ENCODE results near the gene DDX23.

Gene DDX23

DNA sequence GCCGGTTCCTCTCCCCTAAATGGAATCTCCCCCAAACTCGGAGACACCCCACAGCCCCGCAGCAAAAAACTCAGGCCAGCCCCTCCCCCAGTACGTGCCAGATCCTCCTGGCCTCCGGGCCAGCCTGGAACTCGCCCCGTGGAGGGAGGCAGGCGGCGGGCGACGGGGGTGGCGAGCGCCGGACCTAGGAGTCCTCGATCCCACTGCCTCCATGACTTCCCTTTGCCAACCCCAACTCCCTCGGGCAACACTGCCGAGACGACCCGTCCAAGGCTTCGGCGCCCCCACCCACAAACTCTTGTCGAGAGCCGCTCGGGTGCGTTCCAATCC, 63.5 kb downstream of the DDX23 start:
- Mint-ChIP-seq H3K9me3 (no peaks in the 10 kb centered on the region), H3K4me3 (peak overlapping the region; percentile 80 to 85), H3K4me1 (peaks cover 7 to 14% of the 10 kb centered on the region in 2 donors), H3K27me3 (peaks cover 46 to 50% of the 10 kb centered on the region in 2 donors), H3K27ac (peak overlapping the region; percentile 70), H3K36me3 (no peaks in the 10 kb centered on the region)
- ATAC-seq (replicated peaks) (peak; percentile 10 to 20), DNase-seq (no peak)

DNA sequence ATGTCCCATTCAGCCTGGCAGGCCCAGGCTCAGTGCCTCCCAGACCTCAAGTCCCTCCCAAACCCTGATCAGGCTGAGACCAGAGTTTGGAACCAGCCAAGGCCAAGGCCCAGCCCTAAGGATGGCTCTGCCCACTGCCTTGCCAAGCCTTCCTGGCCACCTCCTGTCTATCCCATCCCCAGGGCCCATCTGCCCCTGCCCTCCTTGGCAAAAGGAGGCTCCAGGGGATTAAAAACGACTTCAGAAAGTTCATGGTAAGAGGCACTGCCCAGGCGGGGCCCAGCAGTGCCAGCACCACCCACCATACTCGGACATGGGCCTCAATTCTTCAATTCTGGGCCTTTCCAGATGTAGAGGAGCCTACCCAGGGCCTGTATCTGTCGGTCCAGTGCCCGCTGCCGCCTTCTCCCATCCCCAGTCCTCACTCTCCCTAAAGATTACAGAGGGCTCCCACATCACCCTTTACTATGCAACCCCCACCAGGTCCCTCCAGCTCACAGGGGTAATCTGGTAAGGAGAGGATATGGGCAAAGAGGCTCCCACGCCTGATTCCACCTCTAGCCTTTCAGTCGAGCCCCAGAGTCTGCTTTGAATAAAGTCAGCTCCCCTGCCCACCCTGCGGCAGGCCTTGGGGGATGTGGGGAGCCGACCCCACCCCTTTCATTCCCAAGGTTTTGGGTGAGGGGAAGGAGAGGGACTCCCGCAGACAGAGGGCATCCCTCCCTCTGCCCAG, 64.0 kb downstream of the DDX23 start:
- no peak overlapping the region for H3K27ac Mint-ChIP-seq
- H3K36me3 Mint-ChIP-seq, result no peaks in the 10 kb centered on the region
- H3K4me1 Mint-ChIP-seq, result peaks cover 7 to 14% of the 10 kb centered on the region in 2 donors
- H3K27me3 Mint-ChIP-seq, result peaks cover 46 to 50% of the 10 kb centered on the region in 2 donors
- no peak for DNase-seq
- peak overlapping the region; percentile 80 to 85 for H3K4me3 Mint-ChIP-seq
- ATAC-seq (replicated peaks), result peak in 1 of 2 donors; percentile 20
- H3K9me3 Mint-ChIP-seq, result no peaks in the 10 kb centered on the region

DNA sequence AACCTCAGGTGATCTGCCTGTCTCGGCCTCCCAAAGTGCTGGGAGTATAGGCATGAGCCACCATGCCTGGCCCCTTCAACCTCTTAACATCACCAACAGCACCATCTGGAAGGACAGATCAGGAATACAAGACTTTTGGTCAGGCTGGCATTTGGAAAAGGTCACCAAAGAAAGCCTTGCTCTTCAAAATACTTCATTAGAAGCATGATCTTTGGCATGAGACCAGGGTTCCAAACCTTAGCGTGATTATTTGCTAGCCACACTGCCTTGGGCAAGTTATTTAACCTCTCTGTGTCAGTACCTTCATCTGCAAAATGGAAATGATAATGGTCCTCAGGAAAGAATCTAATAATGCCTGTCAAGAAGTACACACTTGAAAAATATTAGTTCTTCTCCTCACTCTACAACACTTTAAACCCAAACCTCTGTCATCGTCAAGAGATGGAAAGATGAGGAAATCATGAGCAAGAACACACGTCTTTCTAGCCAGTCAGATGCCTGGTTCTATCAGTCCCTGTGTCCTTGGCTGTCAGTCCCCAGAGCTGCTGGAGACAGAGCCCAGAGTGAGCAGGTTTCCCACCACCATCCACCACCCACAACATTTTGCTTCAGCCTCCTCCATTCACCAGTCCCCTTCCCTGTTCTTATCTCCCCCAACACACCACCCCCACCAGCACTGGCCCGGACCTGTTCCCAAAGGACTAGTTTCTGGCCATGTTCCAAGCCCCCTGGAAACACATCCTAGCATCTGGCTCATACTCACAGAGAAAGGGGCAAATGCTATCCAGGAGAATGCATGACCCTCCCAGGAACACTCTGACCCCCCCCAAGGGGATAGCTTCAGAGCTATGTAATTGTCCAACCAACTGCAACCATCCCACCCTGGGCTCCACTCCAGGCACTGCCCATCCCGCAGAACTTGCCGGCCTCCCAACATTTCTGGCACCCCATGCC, 65.1 kb downstream of the DDX23 start:
- ATAC-seq (replicated peaks) (no peak), DNase-seq (no peak)
- Mint-ChIP-seq H3K36me3 (no peaks in the 10 kb centered on the region), H3K4me3 (no peak overlapping the region), H3K4me1 (peaks cover 7 to 14% of the 10 kb centered on the region in 2 donors), H3K27ac (no peak overlapping the region), H3K27me3 (peaks cover 46 to 50% of the 10 kb centered on the region in 2 donors), H3K9me3 (no peaks in the 10 kb centered on the region)

- DNase-seq, result no peak
- peaks cover 5 to 13% of the 10 kb centered on the region in 2 donors for H3K4me1 Mint-ChIP-seq
- no peak overlapping the region for H3K27ac Mint-ChIP-seq
- H3K27me3 Mint-ChIP-seq, result peaks cover 26 to 28% of the 10 kb centered on the region in 2 donors
- H3K36me3 Mint-ChIP-seq, result no peaks in the 10 kb centered on the region
- H3K4me3 Mint-ChIP-seq, result no peak overlapping the region
- no peaks in the 10 kb centered on the region for H3K9me3 Mint-ChIP-seq
- no peak for ATAC-seq (replicated peaks)
Observed at GRCh38 chr12:48783432-48783831, 68.5 kb downstream of the DDX23 start.

DNA sequence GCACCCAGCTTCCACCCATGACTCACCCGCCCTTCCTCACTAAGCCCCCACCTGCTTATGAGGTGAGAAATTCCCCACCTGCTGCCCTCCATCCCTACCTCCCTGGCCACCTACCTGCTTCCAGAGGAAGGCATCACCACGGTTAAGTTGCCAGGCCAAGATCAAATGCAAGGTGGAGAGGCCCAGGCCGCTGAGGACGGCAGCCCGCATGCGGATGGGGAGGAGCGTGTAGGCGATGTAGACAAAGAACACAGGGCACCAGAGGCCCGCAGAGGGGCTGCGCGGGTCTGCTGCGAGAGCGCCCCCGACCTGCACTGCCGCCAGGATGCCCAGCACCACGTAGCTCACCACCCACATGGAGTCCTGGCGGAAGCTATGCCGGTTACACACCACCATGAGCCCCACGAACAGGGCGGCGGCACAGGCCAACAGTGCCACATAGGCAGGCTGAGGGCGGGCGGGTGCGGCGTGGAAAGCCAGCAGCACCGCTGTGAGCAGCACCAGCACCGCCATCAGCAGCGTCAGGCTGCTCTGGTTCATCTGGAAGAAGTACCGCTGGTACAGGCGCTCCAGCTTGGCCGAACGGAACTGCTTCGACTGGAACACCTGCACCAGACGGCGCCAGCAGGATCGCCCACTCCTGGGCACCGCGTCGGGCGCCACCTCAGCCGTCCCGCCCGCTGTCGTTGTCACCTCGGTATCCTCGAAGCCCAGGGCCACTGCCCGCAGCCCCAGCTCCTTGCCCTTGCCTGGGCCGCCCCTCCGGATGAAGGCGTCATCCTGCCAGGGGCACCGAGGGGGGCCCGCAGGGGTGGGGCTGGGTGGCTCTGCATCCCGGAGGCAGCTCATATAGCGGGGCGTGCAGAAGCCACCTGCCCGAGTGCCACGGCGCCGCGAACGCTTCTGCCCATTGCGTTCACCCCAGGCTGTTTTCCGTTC, 69.2 kb downstream of the DDX23 start:
- no peak overlapping the region for H3K27ac Mint-ChIP-seq
- H3K9me3 Mint-ChIP-seq, result no peaks in the 10 kb centered on the region
- no peak for DNase-seq
- no peaks in the 10 kb centered on the region for H3K36me3 Mint-ChIP-seq
- peaks cover 5 to 10% of the 10 kb centered on the region in 2 donors for H3K4me1 Mint-ChIP-seq
- no peak overlapping the region for H3K4me3 Mint-ChIP-seq
- peaks cover 19 to 21% of the 10 kb centered on the region in 2 donors for H3K27me3 Mint-ChIP-seq
- ATAC-seq (replicated peaks), result no peak

DNA sequence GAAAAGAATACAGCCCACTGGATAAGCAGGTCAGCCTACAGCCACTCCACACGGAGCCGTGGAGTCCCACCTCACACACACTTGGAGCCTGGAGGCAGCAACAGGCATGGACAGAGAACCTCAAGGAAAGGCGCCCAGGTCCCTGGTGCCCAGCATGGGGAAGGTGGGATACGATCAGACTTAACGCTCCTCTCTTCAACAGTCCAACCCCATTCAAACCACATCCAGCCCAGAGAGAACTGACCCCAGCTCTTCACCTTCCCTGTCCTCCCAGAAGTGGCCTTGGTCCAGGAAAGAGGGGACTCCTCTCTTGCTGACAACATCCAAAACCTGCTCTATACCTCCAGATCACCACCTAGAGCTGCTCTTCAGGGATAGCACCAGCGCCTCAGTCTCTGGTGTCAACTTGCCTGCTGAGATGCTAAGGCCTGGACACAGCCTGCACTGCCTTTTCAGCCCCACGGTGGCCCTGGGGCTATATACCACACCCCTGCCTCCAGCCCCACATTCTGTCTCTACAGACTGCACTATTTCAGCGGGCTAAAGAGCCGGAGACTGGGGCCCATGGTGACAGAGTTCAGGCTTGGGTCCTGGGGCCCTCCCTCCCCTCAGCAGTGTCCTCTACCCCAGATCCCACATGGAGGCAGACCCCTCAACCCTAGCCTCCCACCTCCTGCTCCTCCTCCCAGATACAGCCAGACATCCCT, 70.1 kb downstream of the DDX23 start:
- no peaks in the 10 kb centered on the region for H3K36me3 Mint-ChIP-seq
- H3K4me3 Mint-ChIP-seq, result no peak overlapping the region
- H3K27me3 Mint-ChIP-seq, result peaks cover 11 to 13% of the 10 kb centered on the region in 2 donors
- no peaks in the 10 kb centered on the region for H3K9me3 Mint-ChIP-seq
- DNase-seq (no peak), ATAC-seq (replicated peaks) (no peak)
- H3K4me1 Mint-ChIP-seq, result peaks cover 5 to 10% of the 10 kb centered on the region in 2 donors
- no peak overlapping the region for H3K27ac Mint-ChIP-seq

DNA sequence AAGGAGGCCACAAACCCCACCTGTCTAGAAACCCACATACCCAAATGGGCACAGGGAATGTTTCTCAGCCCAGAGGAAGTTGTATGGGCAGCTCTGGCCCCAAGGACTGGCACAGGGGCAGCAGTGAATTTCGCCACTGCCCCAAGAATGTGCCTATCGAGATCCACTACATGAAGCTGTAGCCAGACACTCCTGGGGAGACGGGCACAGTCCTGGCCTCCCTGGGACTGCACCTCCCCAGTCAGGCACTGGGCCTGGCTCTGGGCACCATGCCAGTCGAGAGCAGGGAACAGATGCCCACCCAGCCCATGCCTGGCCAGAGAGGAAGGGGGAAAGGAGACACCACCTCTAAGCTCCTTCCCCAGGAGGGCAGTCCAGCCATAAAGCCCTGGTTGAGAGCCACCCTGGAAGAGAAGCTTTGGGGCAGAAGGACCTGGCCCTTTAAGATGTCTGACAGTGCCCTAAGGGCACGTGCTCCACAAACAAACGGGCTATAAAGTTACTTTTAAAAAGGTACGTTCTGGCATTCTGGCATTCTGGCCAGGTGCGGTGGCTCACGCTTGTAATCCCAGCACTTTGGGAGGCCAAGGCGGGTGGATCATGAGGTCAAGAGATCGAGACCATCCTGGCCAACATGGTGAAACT, 71.5 kb downstream of the DDX23 start:
- H3K36me3 Mint-ChIP-seq, result no peaks in the 10 kb centered on the region
- peaks cover 5 to 10% of the 10 kb centered on the region in 2 donors for H3K4me1 Mint-ChIP-seq
- H3K4me3 Mint-ChIP-seq, result no peak overlapping the region
- no peaks in the 10 kb centered on the region for H3K9me3 Mint-ChIP-seq
- ATAC-seq (replicated peaks), result no peak
- DNase-seq, result no peak
- peaks cover 0 to 6% of the 10 kb centered on the region in 2 donors for H3K27me3 Mint-ChIP-seq
- H3K27ac Mint-ChIP-seq, result no peak overlapping the region

GRCh38 chr12:48779869-48780268, 72.1 kb downstream of the DDX23 start:
- no peaks in the 10 kb centered on the region for H3K36me3 Mint-ChIP-seq
- no peaks in the 10 kb centered on the region for H3K9me3 Mint-ChIP-seq
- ATAC-seq (replicated peaks), result peak; percentile 17 to 20
- H3K27ac Mint-ChIP-seq, result peak overlapping the region; percentile 27
- peaks cover 0 to 2% of the 10 kb centered on the region in 2 donors for H3K27me3 Mint-ChIP-seq
- no peak overlapping the region for H3K4me3 Mint-ChIP-seq
- DNase-seq, result no peak
- H3K4me1 Mint-ChIP-seq, result peaks cover 5 to 10% of the 10 kb centered on the region in 2 donors
